Measurements from ENCODE around the gene KCNK2.

The KCNK2 gene

DNA sequence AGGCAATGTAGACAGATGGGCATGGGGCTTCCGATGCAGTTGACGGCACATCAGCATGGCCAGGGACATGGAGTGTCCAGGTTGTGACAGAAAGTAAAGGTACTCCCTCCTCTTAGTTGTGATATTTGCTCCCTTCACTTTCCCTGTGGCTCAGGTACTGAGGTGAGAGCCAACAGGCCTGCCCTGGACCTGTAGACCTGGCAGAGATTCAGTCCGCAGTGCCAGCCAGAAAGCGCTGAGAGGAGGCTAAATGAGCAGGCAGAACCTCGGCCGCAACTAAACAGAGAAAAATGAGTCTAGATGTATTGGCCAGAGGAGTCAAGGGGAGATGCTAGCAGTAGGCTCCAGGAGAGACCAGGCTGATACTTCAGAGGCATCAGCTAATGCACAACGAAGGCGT is 22.6 kb upstream of the KCNK2 start:
- Histone ChIP-seq H3K27me3 (replicated peaks; ENCODE audit: control insufficient read depth, insufficient read depth, low read length) (no peaks in the 10 kb centered on the region), H3K9ac (ENCODE audit: low read length) (no peak overlapping the region), H3K36me3 (ENCODE audit: control insufficient read depth, insufficient read depth, low read length, severe bottlenecking) (no peaks in the 10 kb centered on the region), H3K4me1 (ENCODE audit: control insufficient read depth, insufficient read depth, low read length) (no peaks in the 10 kb centered on the region), H3K4me3 (ENCODE audit: low read length) (no peak overlapping the region), H3K9me3 (ENCODE audit: control insufficient read depth, low read length) (no peaks in the 10 kb centered on the region)
- no peak for DNase-seq (ENCODE audit: low read depth)

DNA sequence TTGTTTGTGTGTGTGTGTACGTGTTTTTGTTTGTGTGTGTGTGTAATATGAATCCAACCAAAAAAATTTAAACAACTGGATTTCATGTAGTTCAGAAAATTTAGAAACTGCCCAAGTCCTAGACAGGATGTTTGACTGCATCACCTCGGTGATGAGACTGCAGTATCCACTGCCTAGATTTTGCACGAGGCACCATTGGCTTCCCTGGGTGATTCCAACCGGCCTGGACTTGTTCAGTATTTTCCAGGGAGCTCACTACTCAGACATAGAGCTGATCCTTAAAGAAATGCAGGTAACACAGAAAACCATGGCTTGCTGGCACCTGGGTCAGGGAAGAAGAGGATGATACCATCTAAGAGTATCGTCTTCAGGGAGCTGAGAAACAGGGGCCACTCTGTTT is 18.2 kb upstream of the KCNK2 start:
- no peak for DNase-seq (ENCODE audit: low read depth)
- H3K36me3 ChIP-seq (ENCODE audit: control insufficient read depth, insufficient read depth, low read length, severe bottlenecking): no peaks in the 10 kb centered on the region
- H3K4me3 ChIP-seq (ENCODE audit: low read length): no peak overlapping the region
- H3K9me3 ChIP-seq (ENCODE audit: control insufficient read depth, low read length): no peaks in the 10 kb centered on the region
- no peaks in the 10 kb centered on the region for H3K27me3 ChIP-seq (replicated peaks; ENCODE audit: control insufficient read depth, insufficient read depth, low read length)
- H3K4me1 ChIP-seq (ENCODE audit: control insufficient read depth, insufficient read depth, low read length): no peaks in the 10 kb centered on the region
- no peak overlapping the region for H3K9ac ChIP-seq (ENCODE audit: low read length)

DNA sequence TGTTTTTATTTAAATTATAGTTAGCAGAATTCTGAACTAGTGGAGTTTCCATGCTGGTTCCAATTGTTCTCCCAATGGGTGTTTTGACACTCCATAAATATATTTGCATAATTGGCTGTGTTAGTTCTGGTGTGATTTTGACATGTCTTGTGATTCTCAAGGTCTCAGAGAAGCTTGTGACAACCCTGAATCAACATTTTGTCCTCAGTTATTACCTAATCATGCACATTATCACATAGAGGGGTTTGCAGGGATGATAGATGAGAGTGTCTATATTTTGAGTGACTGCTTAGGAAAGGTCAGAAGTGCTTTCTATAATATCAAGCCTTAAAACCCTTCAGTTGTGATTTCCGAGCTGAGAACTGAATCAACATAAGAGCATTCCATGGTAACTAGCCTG is 11.5 kb upstream of the KCNK2 start:
- H3K4me3 ChIP-seq (ENCODE audit: low read length): no peak overlapping the region
- no peak for DNase-seq (ENCODE audit: low read depth)
- H3K27me3 ChIP-seq (replicated peaks; ENCODE audit: control insufficient read depth, insufficient read depth, low read length): no peaks in the 10 kb centered on the region
- no peaks in the 10 kb centered on the region for H3K9me3 ChIP-seq (ENCODE audit: control insufficient read depth, low read length)
- no peaks in the 10 kb centered on the region for H3K36me3 ChIP-seq (ENCODE audit: control insufficient read depth, insufficient read depth, low read length, severe bottlenecking)
- no peak overlapping the region for H3K9ac ChIP-seq (ENCODE audit: low read length)
- no peaks in the 10 kb centered on the region for H3K4me1 ChIP-seq (ENCODE audit: control insufficient read depth, insufficient read depth, low read length)

DNA sequence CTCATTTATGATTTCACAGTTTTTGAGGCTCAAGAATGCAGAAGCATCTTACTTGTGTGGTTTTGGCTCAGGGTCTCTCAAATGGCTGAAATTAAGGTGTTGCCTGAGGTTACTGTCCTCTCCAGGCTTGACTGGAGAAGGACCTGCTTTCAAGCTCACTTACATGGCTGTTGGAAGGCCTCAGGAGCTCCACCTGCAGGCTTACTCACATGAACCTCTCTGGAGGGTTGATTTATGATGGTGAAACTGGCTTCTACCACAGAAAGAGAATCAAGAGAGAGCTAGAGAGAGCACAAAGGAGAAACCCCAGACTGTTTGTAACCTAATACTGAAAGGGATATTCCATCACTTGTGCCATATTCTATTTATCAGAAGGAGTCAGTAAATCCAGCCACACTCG is 6.2 kb upstream of the KCNK2 start:
- Histone ChIP-seq H3K4me3 (ENCODE audit: low read length) (no peak overlapping the region), H3K27me3 (replicated peaks; ENCODE audit: control insufficient read depth, insufficient read depth, low read length) (no peaks in the 10 kb centered on the region), H3K4me1 (ENCODE audit: control insufficient read depth, insufficient read depth, low read length) (no peaks in the 10 kb centered on the region), H3K9me3 (ENCODE audit: control insufficient read depth, low read length) (no peaks in the 10 kb centered on the region), H3K36me3 (ENCODE audit: control insufficient read depth, insufficient read depth, low read length, severe bottlenecking) (no peaks in the 10 kb centered on the region), H3K9ac (ENCODE audit: low read length) (no peak overlapping the region)
- peak; percentile 29 for DNase-seq (ENCODE audit: low read depth)

DNA sequence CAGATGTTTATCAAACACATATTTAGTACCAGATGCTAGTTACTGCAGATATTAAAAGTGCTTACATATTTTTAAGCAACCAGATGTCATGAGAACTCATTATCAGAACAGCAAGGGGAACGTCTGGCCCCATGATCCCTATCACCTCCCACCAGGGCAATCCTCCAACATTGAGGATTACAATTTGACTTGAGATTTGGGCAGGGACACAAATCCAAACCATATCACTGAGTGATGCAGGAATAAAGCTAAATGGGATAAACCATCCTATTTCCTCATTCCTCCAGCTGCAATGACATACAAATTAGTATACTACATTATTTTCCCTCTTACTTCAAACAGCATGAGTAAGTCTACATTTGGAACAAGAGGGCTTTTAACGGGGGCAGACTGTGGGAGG is 3.1 kb upstream of the KCNK2 start:
- H3K9me3 ChIP-seq (ENCODE audit: control insufficient read depth, low read length): no peaks in the 10 kb centered on the region
- H3K27me3 ChIP-seq (replicated peaks; ENCODE audit: control insufficient read depth, insufficient read depth, low read length): no peaks in the 10 kb centered on the region
- no peaks in the 10 kb centered on the region for H3K36me3 ChIP-seq (ENCODE audit: control insufficient read depth, insufficient read depth, low read length, severe bottlenecking)
- no peak overlapping the region for H3K9ac ChIP-seq (ENCODE audit: low read length)
- DNase-seq (ENCODE audit: low read depth): peak; percentile 22
- H3K4me3 ChIP-seq (ENCODE audit: low read length): no peak overlapping the region
- no peaks in the 10 kb centered on the region for H3K4me1 ChIP-seq (ENCODE audit: control insufficient read depth, insufficient read depth, low read length)

DNA sequence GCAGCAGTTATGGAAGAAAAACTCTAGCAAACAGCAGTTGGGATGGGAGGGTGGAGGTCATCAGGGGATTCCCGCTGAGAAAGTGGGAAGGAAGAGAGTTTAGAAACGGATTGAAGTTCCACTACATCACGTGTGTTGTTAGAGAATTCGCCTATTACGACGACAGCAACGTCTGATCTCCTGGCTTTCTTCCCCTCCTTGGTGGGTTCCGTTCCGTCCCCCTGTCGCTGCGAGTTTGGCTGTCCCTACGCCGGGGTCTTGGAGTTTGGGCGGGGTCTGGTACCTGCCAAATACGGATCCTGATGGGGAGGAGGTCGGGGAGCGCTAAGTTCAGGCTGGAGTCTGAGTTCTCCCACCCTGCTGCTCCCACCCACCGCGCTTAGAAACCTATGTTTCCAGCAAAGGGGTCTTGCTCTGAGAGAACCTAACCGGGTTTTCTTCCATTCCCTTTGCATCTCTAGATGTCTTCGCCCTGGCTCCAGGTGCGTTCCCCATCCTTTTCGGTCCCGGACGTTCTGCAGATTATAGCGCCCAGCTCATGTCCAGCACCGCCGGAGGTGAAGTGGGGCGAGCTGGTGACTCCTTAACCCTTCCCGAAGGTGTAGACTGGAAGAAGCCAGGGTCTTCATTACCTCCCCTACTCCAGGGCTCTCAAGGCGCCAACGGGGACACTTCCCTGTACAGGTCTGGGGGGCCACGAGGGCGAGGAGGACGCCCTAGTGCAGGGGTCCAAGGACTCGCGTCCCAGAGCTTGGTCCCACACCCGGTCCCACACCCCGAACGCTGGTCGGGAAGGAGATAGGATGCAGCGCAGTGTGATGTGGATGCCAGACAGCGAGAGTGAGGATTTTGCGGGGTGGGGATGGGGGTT is 641 bp upstream of the KCNK2 start:
- Histone ChIP-seq H3K36me3 (ENCODE audit: control insufficient read depth, insufficient read depth, low read length, severe bottlenecking) (no peaks in the 10 kb centered on the region), H3K4me1 (ENCODE audit: control insufficient read depth, insufficient read depth, low read length) (no peaks in the 10 kb centered on the region), H3K9ac (ENCODE audit: low read length) (peak overlapping the region; percentile 83), H3K27me3 (replicated peaks; ENCODE audit: control insufficient read depth, insufficient read depth, low read length) (no peaks in the 10 kb centered on the region), H3K9me3 (ENCODE audit: control insufficient read depth, low read length) (no peaks in the 10 kb centered on the region), H3K4me3 (ENCODE audit: low read length) (peak overlapping the region; percentile 90)
- peak; percentile 50 for DNase-seq (ENCODE audit: low read depth)

DNA sequence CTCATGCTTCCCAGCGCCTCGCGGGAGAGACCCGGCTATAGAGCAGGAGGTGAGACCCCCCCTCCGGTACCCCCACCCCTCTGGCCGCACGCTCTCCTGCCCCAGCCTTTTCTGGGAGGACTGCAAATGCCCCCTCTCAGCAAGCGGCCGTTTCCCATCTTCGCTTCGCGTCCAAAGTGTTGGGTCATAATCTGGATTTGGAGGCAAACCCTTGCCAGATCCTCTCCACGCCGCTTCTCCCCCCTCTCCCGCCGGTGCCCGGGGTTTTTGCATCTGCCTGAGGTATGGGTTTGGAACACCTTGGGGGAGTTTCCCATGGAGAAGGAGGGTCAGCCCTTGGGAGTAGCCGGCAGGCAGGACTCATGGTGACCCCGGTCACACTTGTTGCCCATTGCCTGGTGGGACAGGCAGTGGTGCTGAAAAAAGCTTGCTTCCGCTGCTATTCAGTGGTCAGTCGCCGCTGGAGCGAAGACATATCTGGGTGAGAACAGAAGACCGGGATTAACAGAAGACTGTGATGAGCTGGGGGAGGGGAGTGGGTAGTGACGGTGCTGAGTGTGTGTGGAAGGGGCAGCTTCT is 935 bp downstream of the KCNK2 start:
- no peaks in the 10 kb centered on the region for H3K4me1 ChIP-seq (ENCODE audit: control insufficient read depth, insufficient read depth, low read length)
- peak; percentile 68 for DNase-seq (ENCODE audit: low read depth)
- H3K27me3 ChIP-seq (replicated peaks; ENCODE audit: control insufficient read depth, insufficient read depth, low read length): no peaks in the 10 kb centered on the region
- H3K4me3 ChIP-seq (ENCODE audit: low read length): peak overlapping the region; percentile 95
- peak overlapping the region; percentile 82 for H3K9ac ChIP-seq (ENCODE audit: low read length)
- H3K36me3 ChIP-seq (ENCODE audit: control insufficient read depth, insufficient read depth, low read length, severe bottlenecking): no peaks in the 10 kb centered on the region
- no peaks in the 10 kb centered on the region for H3K9me3 ChIP-seq (ENCODE audit: control insufficient read depth, low read length)

DNA sequence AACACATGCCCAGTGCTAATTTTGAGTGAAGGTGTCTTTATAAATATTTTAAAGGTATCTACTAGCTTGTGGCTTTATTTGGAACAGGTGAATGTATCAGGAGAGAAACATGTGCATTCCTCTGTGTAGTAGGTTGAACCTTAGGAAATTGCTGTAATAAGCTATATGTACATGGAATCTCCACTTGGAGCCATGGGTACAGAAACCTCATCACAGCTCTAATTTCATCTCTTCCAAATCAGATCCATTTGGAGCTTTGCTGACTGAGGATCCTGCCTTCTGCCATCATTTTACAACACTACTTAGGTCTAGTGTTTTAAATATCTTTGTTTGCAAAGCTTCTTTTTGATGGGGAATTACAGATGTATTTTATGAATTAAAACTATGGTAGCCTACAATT is 2.1 kb downstream of the KCNK2 start:
- peak; percentile 24 for DNase-seq (ENCODE audit: low read depth)
- H3K36me3 ChIP-seq (ENCODE audit: control insufficient read depth, insufficient read depth, low read length, severe bottlenecking): no peaks in the 10 kb centered on the region
- H3K4me3 ChIP-seq (ENCODE audit: low read length): peak overlapping the region; percentile 95
- no peaks in the 10 kb centered on the region for H3K9me3 ChIP-seq (ENCODE audit: control insufficient read depth, low read length)
- no peak overlapping the region for H3K9ac ChIP-seq (ENCODE audit: low read length)
- H3K27me3 ChIP-seq (replicated peaks; ENCODE audit: control insufficient read depth, insufficient read depth, low read length): no peaks in the 10 kb centered on the region
- no peaks in the 10 kb centered on the region for H3K4me1 ChIP-seq (ENCODE audit: control insufficient read depth, insufficient read depth, low read length)

DNA sequence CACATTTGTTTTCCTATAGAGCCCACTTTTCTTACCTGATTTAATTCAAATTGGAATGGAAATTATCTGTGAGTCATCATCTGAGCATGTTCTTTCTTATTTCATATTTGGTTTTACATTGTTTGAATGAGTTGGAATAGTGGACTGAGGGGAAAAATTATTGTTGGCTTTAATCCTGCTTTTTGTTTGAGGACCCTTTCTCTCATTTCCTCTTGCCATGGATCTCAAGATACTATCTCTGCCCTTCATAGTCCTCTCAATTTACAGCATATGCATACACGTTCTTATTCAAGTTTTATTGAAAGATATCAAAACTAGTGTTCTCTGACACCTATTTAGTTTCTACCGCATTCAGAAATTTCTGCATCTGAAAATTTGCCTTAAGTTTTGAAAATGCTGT is 5.1 kb downstream of the KCNK2 start:
- Histone ChIP-seq H3K27me3 (replicated peaks; ENCODE audit: control insufficient read depth, insufficient read depth, low read length) (no peaks in the 10 kb centered on the region), H3K4me3 (ENCODE audit: low read length) (no peak overlapping the region), H3K9me3 (ENCODE audit: control insufficient read depth, low read length) (no peaks in the 10 kb centered on the region), H3K36me3 (ENCODE audit: control insufficient read depth, insufficient read depth, low read length, severe bottlenecking) (no peaks in the 10 kb centered on the region), H3K4me1 (ENCODE audit: control insufficient read depth, insufficient read depth, low read length) (no peaks in the 10 kb centered on the region), H3K9ac (ENCODE audit: low read length) (no peak overlapping the region)
- DNase-seq (ENCODE audit: low read depth): peak; percentile 22

DNA sequence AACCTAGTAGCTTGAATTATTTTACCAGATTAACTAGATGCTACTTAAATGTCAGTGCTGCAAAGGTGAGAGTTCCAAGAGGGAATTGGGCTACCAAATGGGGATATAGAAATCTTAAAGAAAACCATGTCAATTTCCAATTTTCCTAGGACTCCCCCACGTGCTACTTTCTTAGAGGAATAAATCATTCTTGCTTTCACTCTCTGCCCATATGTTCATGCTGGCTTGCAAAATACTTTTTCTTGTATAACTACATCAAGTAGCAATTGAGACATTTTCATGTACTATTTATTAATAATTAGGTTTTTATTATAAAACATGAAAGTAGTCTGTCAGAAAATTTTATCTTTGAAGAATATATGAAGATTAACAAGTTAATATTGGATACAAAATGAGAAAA is 11.8 kb downstream of the KCNK2 start:
- no peak overlapping the region for H3K4me3 ChIP-seq (ENCODE audit: low read length)
- no peaks in the 10 kb centered on the region for H3K4me1 ChIP-seq (ENCODE audit: control insufficient read depth, insufficient read depth, low read length)
- DNase-seq (ENCODE audit: low read depth): no peak
- H3K9me3 ChIP-seq (ENCODE audit: control insufficient read depth, low read length): no peaks in the 10 kb centered on the region
- H3K27me3 ChIP-seq (replicated peaks; ENCODE audit: control insufficient read depth, insufficient read depth, low read length): no peaks in the 10 kb centered on the region
- H3K36me3 ChIP-seq (ENCODE audit: control insufficient read depth, insufficient read depth, low read length, severe bottlenecking): no peaks in the 10 kb centered on the region
- H3K9ac ChIP-seq (ENCODE audit: low read length): no peak overlapping the region

DNA sequence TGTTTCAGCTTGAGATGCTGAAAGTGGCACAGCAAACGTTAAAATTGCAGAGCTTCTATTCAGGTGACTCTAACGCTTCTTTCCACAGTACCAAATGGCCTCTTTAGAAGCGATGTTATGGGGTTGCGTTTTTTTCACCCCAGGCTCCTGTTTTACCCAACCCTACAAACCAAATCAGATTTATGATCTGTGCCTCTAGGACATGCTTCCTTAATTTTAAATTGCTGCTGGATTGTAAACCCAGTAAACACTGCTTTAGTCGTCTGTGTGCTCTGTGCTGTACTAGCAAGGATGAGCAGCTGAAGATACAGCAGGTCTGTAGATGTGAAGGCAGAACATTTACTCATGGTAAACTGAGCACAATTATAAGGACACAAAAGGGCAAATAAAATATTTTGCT is 13.0 kb downstream of the KCNK2 start:
- no peaks in the 10 kb centered on the region for H3K36me3 ChIP-seq (ENCODE audit: control insufficient read depth, insufficient read depth, low read length, severe bottlenecking)
- H3K4me1 ChIP-seq (ENCODE audit: control insufficient read depth, insufficient read depth, low read length): no peaks in the 10 kb centered on the region
- no peak overlapping the region for H3K4me3 ChIP-seq (ENCODE audit: low read length)
- no peak overlapping the region for H3K9ac ChIP-seq (ENCODE audit: low read length)
- no peaks in the 10 kb centered on the region for H3K9me3 ChIP-seq (ENCODE audit: control insufficient read depth, low read length)
- H3K27me3 ChIP-seq (replicated peaks; ENCODE audit: control insufficient read depth, insufficient read depth, low read length): no peaks in the 10 kb centered on the region
- no peak for DNase-seq (ENCODE audit: low read depth)

All from adipocyte (in vitro differentiated cells).